SK-N-MC (cell line): ENCODE results near the gene PODNL1.

ENCODE experiments used
- EZH2 ChIP-seq: fragments of 200-600 bp; sonication (generic); IDR thresholded peaks from one replicate; pipeline ENCODE4 v1.6.1; 2017; ENCODE audit warnings: antibody characterized with exemption
- FOXP2 ChIP-seq: optimal IDR thresholded peaks from 2 replicates; pipeline ENCODE3; 2011; ENCODE audit warnings: mild to moderate bottlenecking, moderate library complexity; ENCODE audit not compliant: insufficient read depth; ENCODE audit errors: extremely low read length, control extremely low read depth
- POLR2AphosphoS5 ChIP-seq: IDR thresholded peaks from 2 replicates; pipeline ENCODE4 v1.6.1; 2012; ENCODE audit warnings: mild to moderate bottlenecking, low read depth, low read length, borderline replicate concordance

DNA sequence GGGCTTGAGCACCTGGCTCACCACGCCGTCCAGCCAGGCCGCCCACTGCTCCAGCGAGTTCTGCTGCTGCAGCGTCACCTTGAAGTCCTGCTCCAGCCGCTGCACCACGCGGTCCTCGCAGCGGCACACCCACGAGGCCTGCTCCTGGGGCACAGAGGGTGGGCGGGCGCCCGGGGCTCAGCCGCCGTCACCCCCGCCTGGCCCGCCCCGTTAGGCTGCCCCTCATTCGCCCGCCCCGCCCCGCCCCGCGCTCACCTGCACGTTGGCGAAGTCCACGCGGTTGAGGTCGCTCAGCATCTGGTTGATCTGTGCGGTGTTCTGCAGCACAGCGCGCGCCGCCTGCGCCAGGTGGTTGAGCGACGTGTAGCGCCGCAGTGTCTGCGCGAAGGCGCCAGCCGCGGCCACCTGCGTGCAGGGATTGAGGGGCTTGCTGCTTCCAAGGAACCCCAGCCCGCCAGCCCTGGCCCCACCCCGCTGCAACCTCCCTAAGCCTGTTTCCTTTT is 25.4 kb upstream of the PODNL1 start:
- TF ChIP-seq EZH2 (no peak), POLR2AphosphoS5 (no peak), FOXP2 (no peak)
